GM18519 (cell line): ENCODE measurements around the gene TLE2.
A peak's percentile ranks its signal among the peaks of the same experiment; 100 is the strongest.
"Not testable (repeated sequence)": the region's sequence is repeated elsewhere in the genome, so short reads cannot be mapped to it uniquely, and the experiment has no call there.

Experiments used
- ATAC-seq: cut with Tn5 transposase; IDR thresholded peaks from one replicate; pipeline ENCODE4 v1.9.1; 2021; ENCODE audit warnings: mild to moderate bottlenecking, moderate library complexity; ENCODE audit not compliant: unreplicated experiment, low FRiP score

TLE2 gene

DNA sequence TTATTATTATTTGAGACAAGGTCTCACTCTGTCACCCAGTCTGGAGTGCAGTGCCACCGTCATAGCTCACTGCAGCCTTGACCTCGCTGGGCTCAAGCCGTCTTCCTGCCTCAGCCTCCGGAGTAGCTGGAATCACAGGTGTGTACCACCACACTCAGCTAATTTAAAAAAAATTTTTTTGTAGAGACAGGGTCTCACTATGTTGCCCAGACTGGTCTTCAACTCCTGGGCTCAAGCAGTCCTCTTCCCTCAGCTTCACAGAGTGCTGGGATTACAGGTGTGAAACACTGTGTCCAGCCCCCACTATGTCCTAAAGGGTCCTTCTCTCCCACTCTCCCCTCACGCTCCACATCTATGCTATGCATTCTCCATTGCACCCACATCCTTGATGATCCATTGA is 9.1 kb upstream of the TLE2 start:
- no peak for ATAC-seq

DNA sequence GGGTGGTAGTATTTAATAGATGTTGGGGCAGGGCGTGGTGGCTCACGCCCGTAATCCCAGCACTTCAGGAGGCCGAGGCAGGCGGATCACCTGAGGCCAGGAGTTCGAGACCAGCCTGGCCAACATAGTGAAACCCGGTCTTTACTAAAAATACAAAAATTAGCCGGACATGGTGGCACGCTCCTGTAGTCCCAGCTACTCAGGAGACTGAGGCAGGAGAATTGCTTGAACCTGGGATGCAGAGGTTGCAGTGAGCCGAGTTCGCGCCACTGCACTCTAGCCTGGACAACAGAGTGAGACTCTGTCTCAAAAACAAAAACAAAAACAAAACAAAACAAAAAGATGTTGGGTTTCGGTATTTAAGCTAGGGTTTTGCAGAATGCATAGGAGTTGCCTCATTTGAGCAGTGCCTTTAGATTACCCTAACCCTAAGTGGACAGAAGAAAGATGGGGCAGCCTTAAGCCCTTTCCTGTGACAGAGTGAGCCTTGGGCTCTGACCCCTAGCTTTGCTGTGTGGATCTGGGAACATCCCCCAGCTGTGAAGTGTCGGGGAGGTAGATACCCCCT is 8.0 kb upstream of the TLE2 start:
- ATAC-seq: not testable (repeated sequence)

DNA sequence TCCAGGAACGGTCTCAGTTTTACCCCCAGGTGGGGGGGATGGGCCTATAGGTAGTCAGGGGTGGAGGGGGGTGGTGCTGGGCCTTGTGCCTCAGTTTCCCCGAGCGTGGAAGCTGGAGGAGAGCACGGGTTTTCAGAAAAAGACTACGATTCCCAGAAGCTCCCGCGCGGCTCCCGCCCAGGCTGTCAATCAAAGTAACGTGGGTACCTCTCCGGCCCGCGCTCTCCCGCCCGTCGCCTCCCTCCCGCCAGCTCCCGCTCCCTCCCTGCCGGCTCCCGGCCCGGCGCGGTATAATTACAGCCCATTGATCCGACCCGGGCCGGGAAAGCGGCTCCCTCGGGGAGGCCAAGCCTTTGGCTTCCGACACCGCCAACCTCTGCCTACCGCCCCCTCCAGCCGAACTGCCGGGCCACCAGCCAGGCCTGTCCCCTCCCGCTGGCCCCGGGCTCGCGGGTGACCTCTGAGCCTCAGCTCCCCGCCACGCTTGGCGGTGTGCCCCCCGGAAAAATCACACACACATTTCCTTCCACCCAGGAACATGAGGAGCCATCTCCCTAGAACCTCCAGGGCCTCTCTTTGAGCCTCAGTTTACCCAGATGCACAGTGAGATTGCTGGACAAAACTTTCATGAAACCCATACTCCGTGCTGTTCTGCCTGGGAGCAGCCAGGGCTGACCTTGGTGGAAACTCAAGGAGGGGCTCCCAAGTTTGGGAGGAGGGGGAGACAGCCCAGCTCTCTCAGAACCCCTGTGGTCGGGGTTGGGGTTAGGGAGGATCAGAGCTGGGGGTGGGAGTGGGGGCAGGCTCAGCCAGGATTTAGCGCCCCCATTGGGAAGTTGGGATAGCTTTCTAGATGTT is 7.3 kb upstream of the TLE2 start:
- no peak for ATAC-seq

GRCh38 chr19:3035542-3036118 is 6.5 kb upstream of the TLE2 start:
- ATAC-seq: peak; percentile 78

DNA sequence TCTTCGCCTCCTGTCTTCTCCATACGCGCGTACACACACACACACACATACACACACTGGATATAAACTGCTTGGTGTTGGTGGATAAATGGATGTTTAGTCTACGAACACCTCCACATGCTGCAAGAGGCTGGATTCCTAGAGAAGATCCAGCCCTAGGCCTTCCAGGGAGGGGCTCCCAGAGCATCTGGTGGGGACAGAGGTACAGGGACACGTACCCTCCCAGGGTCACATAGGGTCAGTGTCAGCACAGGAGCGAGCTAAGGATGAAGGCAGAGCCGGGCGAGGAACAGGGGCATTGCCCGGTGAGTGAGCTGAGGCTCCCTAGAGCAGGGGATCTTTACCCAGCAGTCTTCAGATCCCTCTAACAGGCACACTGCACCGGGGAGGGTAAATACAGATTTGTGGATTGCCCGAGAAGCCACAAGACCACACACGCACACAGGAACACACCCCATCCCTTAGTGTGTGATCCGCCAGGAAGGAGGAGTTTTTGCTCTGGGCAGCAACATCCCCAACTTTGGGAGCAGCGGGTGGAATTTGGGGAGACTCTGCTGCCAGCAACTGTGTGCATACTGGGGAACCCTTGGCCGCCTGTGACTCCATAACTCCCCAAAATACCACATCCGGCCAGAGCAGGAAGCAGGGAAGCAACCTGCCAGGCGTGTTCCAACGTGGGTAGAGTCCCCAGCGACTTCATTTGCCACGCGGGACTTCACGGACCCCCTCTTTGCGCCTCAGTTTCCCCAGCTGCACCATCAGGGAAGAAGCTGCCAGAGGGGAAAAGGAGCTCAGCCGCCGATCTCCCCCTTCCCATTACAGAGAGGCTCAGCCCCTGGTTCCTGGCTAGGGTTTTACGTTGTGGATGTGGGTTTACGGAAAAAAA is 5.8 kb upstream of the TLE2 start:
- no peak for ATAC-seq

DNA sequence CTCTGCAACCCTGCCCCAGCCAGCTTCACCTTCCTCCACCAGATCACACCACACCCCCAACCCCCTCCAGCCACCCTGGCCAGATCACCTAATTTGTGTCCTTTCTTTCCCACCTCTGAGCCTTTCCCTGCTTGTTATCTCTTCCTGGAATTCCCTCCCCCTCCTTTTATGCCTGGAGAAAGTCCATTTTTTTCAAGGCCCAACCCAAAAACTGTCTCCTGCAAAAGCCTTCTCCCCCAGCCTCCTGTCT is 5.3 kb upstream of the TLE2 start:
- ATAC-seq: no peak

- ATAC-seq: no peak
Measured at GRCh38 chr19:3033595-3034405, 4.7 kb upstream of the TLE2 start.

- no peak for ATAC-seq
Measured at GRCh38 chr19:3031607-3031867, 2.5 kb upstream of the TLE2 start.

- ATAC-seq: no peak
Measured at GRCh38 chr19:3028305-3029064, 595 bp downstream of the TLE2 start.

DNA sequence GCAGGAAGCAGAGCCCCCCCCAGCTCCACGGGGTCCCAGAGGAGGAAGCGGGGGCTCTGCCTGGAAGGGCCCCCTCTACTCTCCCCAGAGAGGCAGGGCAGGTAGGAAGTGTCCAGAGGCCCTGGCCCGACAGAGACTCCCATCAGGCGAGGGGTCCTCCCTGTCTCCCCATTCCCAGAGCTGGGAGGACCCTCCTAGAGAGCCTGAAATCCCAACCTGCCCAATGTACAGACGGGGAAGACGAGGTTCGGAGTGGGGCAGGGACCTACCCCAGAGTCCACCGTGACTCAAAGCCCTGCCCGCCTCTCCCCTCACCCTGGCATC is 1.1 kb downstream of the TLE2 start:
- no peak for ATAC-seq

- no peak for ATAC-seq
Measured at GRCh38 chr19:3027292-3027691, 1.8 kb downstream of the TLE2 start.

GRCh38 chr19:3026768-3027167 is 2.3 kb downstream of the TLE2 start:
- ATAC-seq: no peak

- no peak for ATAC-seq
Measured at GRCh38 chr19:3025549-3025886, 3.6 kb downstream of the TLE2 start.

GRCh38 chr19:3024870-3025548 is 4.1 kb downstream of the TLE2 start:
- no peak for ATAC-seq

DNA sequence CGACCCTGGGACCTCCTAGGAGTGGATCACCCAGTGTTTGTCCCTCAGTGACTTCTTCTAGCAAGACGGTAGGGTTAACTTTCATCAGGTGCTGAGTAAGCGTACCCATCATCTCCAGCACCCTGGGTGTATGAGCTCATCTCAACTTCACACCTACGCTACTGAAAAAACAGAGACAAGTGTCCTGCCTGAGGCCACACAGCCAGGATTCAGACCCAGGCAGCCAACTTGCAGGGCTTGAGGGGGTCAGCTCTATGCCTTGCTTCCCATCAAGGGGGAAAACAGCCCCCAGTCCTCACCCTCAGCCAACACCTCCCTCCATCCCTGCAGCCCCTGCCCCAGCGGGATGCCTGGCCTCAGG is 4.6 kb downstream of the TLE2 start:
- ATAC-seq: no peak

- ATAC-seq: no peak
Measured at GRCh38 chr19:3020321-3020960, 8.6 kb downstream of the TLE2 start.

DNA sequence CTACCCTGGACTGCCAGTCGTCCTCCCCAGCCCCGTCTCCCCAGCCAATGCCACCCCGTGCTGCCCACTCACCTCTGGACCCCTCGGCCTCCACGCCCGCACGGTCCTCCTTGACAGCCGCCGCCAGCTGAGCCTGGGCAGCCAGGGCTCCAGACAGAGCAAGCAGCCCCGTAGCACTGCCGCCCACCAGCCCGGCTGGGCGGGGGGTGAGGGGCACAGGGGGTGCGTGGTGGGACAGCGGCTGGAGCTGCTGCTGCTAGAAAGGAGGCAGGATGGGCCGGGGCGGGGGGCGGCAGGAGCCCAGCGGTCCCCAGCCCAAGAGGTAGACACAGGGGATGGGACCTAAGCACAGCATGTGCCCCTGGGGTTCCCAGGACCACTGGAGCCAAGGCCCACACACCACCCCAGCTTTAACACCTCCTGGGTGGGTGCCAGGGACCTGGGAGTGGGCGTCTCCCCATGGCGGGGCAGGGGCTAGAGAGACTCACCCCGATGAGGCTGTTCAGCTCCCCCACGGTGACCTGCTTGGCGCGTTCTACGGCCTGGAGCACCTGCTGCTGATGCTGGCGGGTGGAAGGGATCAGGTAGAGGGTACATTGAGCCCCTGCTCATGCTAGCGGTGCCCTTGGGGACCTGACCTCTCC is 9.7 kb downstream of the TLE2 start:
- no peak for ATAC-seq

DNA sequence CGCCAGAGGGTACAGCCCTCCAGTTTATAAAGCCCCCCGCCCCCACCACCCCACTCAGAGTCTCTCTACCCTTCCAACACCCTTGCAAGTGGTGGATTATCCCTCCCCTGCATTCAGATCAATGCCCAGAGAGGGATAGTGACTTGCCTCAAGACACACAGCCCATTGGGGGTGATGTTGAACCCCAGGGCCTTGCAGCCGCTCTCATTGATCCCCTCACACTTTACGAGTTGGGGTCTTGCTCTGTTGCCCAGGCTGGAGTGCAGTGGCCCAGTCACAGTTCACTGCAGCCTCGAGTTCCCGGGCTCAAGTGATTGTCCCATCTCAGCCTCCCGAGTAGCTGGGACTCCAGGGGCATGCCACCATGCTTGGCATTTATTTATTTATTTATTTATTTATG is 11.2 kb downstream of the TLE2 start:
- ATAC-seq: no peak
